Fibroblast of villous mesenchyme (primary cell): ENCODE data around the gene TNPO3. TPM values are rescaled to one million over a fixed set of nuclear protein-coding genes. Genes with fewer than 3 reads are reported as not detected.
"Not testable (repeated sequence)": the region's sequence is repeated elsewhere in the genome, so short reads cannot be mapped to it uniquely, and the experiment has no call there.

Experiments
- DNase-seq: peaks from one replicate; pipeline ENCODE4 v3.0.0-alpha.2; 2010; ENCODE audit warnings: low read depth
- H3K4me3 ChIP-seq: 2 replicates; pipeline ENCODE4 v1.5.1; 2011; ENCODE audit warnings: low read depth, mild to moderate bottlenecking, low read length
- total RNA-seq: library from RNA; depleted of rRNA; stranded (reverse); fragments of >200 nt; gene quantifications from 2 replicates; pipeline ENCODE4 v1.2.3, GENCODE V29; 2012
- TF ChIP-seq, protein P1 (sequence below): IDR thresholded peaks from 2 replicates; pipeline ENCODE4 v1.5.1; 2012; ENCODE audit warnings: low read depth, mild to moderate bottlenecking, low read length; ENCODE audit not compliant: insufficient read depth

Gene TNPO3
- total RNA-seq, 1 donor, result 60.9 TPM

GRCh38 chr7:128944487-128945236, 110.2 kb downstream of the TNPO3 start:
- DNase-seq, result no peak
- no peak overlapping the region for H3K4me3 ChIP-seq
- TF ChIP-seq, protein P1, sequence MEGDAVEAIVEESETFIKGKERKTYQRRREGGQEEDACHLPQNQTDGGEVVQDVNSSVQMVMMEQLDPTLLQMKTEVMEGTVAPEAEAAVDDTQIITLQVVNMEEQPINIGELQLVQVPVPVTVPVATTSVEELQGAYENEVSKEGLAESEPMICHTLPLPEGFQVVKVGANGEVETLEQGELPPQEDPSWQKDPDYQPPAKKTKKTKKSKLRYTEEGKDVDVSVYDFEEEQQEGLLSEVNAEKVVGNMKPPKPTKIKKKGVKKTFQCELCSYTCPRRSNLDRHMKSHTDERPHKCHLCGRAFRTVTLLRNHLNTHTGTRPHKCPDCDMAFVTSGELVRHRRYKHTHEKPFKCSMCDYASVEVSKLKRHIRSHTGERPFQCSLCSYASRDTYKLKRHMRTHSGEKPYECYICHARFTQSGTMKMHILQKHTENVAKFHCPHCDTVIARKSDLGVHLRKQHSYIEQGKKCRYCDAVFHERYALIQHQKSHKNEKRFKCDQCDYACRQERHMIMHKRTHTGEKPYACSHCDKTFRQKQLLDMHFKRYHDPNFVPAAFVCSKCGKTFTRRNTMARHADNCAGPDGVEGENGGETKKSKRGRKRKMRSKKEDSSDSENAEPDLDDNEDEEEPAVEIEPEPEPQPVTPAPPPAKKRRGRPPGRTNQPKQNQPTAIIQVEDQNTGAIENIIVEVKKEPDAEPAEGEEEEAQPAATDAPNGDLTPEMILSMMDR, result no peak

GRCh38 chr7:128943251-128943650, 111.7 kb downstream of the TNPO3 start:
- not testable (repeated sequence) for DNase-seq, H3K4me3 ChIP-seq

GRCh38 chr7:128941946-128942526, 112.9 kb downstream of the TNPO3 start:
- TF ChIP-seq, protein P1, result no peak
- H3K4me3 ChIP-seq, result no peak overlapping the region
- no peak for DNase-seq

DNA sequence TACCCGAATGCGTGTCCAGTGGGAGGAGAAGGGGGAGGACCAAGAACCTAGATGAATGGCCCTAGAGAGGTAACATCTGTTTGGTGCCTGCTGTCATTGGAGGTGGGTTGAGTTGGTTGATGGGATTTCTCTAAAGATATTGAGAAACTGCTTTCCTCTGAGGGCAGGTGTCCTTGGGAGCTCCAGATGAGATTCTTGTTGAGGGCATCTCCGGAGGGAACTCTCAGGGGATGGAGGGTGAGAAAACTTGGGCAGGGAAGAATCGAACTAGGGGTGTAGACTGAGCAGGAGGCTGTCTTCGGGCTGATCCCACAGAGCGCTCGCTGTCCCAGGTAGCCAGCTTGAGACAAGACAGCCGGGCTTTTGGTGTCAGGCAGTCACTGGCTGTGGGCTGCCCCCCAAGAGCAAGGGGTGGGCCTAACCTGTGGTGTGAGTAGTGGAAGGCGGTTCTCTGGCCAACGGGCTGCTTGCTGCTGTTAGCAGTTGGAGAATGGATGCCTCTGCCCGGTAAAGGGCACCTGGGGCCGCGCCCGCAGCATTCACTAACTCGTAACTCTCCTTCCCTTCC, 113.5 kb downstream of the TNPO3 start:
- TF ChIP-seq, protein P1, result no peak
- no peak for DNase-seq
- no peak overlapping the region for H3K4me3 ChIP-seq

GRCh38 chr7:128940494-128941322, 114.2 kb downstream of the TNPO3 start:
- no peak overlapping the region for H3K4me3 ChIP-seq
- no peak for DNase-seq
- TF ChIP-seq, protein P1, result no peak

DNA sequence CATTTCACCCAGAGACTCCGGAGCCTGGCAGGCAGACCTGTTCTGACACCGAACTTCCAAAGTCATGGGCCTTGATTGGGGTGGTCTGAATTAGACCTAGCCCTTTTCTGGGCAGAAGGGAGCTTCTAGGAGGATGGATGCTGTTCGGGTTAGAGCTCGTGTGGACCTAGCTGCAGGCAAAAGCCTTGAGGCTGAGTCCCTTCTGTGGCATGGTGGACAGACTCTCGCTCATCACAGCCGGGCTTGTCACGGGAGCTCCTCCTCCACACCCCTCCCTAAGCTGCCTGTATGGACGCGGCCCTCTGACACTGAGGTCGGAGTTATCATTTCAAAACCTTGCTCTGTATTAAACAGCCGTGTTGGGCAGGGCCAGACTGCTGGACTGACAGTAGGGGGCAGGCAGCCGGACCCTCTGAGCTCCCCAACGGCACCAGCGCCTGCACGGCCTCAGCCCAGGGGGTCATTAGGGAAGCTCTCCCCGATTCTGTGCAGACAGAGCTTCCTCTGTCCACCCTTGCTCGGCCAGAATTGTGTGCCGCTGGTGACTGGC, 115.0 kb downstream of the TNPO3 start:
- DNase-seq, result no peak
- no peak overlapping the region for H3K4me3 ChIP-seq
- TF ChIP-seq, protein P1, result no peak
